ENCODE data around the gene EXOSC3. TPM values are rescaled to one million over a fixed set of nuclear protein-coding genes. Genes with fewer than 3 reads are reported as not detected.
"Not testable (repeated sequence)": the region's sequence is repeated elsewhere in the genome, so short reads cannot be mapped to it uniquely, and the experiment has no call there.

Gene EXOSC3
- 18.6 TPM for total RNA-seq
- long read RNA-seq, transcript EXOSC3-201 (4 exons, 1,806 nt), result major isoform, 7 of 9 reads
- long read RNA-seq, partial matches to known transcripts, result 0 of 9 reads
- long read RNA-seq, other reads (novel, unspliced or antisense), result 0 of 9 reads

DNA sequence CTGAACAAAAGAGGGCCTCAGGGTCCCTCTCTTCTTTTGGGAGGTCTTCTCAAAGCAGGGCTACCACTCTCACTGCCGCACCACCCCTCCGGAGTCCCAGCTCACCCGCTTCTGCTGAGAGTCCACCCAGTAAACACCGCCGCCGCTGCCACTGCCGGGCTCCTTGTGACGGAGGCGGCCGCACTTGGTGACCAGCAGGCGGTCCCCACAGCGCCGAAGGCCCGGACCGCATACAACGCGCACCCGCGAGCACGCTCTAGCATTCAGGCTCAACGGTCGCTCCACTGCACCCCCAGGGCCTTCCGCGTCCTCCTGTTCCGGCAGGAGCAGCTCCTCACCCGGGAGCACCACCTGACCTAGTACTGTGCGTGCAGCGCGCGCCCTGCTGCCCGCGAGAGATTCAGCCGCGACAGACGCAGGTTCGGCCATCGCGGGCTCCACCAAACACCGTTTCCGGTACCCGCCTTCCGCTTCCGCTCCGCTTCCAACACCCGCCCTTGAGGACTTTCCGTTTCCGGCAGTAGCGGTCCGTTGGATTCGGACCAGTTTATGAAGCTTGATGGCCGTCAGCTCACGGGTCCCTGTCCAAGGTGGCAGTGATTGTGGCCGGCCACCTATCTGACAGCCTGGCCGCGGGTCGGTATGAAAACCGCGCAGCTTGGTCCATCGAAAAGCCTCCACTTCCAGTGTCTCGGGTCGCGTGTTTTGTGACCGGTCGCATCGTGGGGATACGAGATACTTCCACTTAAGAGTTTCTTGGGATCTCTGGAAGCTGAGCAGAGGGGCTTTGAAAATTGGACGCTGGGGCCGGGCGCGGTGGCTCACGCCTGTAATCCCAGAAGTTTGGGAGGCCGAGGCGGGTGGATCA, at the start of gene EXOSC3:
Gene EXOSC3 (minus strand): TSS at position 449 of the 868 bp plus-strand sequence. CDS start 20 bp downstream, at position 429.
- intact Hi-C loops (cut with DNase I), result loop anchor here (2.0 kb wide), 1 partner anchor 14 kb away; no protein-coding TSS in a partner anchor
- peak; percentile 99 for ATAC-seq (ENCODE audit: poor library complexity)
- DNase-seq, result peak; percentile 93

GRCh38 chr9:37827483-37828165, 42.8 kb upstream of the EXOSC3 start:
- DNase-seq, result no peak
- no peak for ATAC-seq (ENCODE audit: poor library complexity)
- intact Hi-C loops (cut with DNase I), result no loop called here

GRCh38 chr9:37825174-37825573, 40.3 kb upstream of the EXOSC3 start:
- DNase-seq; intact Hi-C loops (cut with DNase I); ATAC-seq (ENCODE audit: poor library complexity): not testable (repeated sequence)

GRCh38 chr9:37820142-37820541, 35.3 kb upstream of the EXOSC3 start:
- intact Hi-C loops (cut with DNase I), result no loop called here
- DNase-seq, result no peak
- ATAC-seq (ENCODE audit: poor library complexity), result no peak

DNA sequence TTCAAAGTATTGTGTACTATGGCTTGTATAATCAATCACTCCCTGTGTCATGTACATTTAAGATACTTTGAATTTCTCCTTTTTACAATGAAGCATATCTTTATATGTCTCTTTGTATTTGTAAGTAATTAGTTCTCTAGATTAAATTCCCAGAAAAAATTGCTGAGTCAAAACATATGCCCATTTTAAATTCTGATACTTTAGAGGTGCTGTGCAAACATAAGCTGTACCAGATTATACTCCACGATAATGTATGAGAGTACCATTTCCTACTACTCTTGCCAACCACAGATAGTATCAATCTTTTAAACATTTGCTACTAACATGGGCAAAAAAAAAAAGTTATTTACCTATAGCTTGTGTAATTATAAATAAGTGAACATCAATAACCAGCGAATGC, 34.0 kb upstream of the EXOSC3 start:
- no peak for ATAC-seq (ENCODE audit: poor library complexity)
- DNase-seq, result no peak
- intact Hi-C loops (cut with DNase I), result no loop called here

DNA sequence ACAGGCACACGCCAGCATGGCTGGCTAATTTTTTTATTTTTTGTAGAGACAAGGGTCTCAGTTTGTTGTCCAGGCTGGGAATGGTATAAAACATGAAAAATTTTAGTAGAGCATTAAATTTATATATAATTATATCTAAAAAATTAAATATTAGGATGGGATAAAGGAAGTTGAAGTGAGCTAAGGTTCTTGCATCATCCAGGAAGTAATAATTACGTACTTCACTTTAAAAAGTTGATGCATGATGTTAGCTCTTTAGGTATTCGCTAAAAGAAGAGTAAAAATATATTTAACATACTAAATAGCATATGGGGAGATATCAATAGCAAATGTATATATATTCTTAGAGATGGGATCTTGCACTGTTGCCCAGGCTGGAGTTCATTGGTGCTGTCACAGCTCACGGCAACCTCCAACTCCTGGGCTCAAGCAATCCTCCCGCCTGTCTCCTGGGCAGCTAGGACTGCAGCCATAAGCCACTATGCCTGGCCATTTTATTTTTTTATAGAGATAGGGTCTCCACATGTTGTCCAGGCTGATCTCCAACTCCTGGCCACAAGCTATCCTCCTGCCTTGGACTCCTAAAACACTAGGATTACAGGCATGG, 28.0 kb upstream of the EXOSC3 start:
- intact Hi-C loops (cut with DNase I), result no loop called here
- no peak for ATAC-seq (ENCODE audit: poor library complexity)
- no peak for DNase-seq

- ATAC-seq (ENCODE audit: poor library complexity), result no peak
- intact Hi-C loops (cut with DNase I), result no loop called here
- DNase-seq, result no peak
These were observed 27.1 kb upstream of the EXOSC3 start for GRCh38 chr9:37811906-37812476.

- ATAC-seq (ENCODE audit: poor library complexity); intact Hi-C loops (cut with DNase I); DNase-seq: not testable (repeated sequence)
These were observed 24.8 kb upstream of the EXOSC3 start for GRCh38 chr9:37809676-37810075.

- intact Hi-C loops (cut with DNase I), result no loop called here
- ATAC-seq (ENCODE audit: poor library complexity), result no peak
- DNase-seq, result no peak
These were observed 21.4 kb upstream of the EXOSC3 start for GRCh38 chr9:37806271-37806670.

- DNase-seq (no peak), ATAC-seq (ENCODE audit: poor library complexity) (no peak)
- intact Hi-C loops (cut with DNase I), result no loop called here
These were observed 17.3 kb upstream of the EXOSC3 start for GRCh38 chr9:37801959-37802711.

DNA sequence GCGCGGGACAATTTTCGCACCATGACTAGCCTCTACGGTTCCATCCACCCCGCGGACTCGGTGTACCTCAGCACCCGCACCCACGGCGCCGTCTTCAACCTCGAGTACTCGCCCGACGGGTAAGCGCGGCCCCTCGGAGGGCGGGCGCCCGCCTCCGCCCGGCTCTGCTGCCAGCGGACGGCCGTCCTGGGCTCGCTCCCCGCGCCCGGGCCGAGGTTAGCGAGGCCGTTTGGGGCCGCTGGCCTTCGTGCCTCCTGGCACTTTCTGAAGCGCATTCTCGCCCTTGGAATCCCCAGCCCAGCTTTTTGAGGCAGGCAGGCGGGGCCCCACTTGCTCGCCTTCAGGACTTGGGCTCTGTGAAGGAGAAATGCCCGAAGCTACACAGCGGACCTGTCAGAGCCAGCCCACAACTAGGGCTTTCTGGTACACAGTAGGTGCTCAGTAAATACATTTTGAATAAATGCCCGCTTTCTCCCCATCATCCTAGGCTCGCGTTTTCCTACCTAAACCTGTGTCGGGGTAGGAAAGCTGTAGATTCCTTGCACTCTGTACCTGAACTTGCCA, 16.5 kb upstream of the EXOSC3 start:
- intact Hi-C loops (cut with DNase I), result no loop called here
- ATAC-seq (ENCODE audit: poor library complexity), result peak; percentile 38
- DNase-seq, result peak; percentile 50

GRCh38 chr9:37800631-37801286, 15.9 kb upstream of the EXOSC3 start, which contains the start of gene DCAF10:
Gene DCAF10, plus strand, starts transcription at chr9:37800797. Its CDS starts 70 bp downstream, at chr9:37800867.
- peak; percentile 98 for ATAC-seq (ENCODE audit: poor library complexity)
- intact Hi-C loops (cut with DNase I), result no loop called here
- peak; percentile 91 for DNase-seq

- ATAC-seq (ENCODE audit: poor library complexity) (no peak), DNase-seq (no peak)
- intact Hi-C loops (cut with DNase I), result loop anchor here (2.0 kb wide), 1 partner anchor 14 kb away; the partner anchor contains the start of gene EXOSC3
These were observed 13.8 kb upstream of the EXOSC3 start for GRCh38 chr9:37798677-37799076.

- ATAC-seq (ENCODE audit: poor library complexity) (no peak), DNase-seq (no peak)
- intact Hi-C loops (cut with DNase I), result no loop called here
These were observed 11.4 kb upstream of the EXOSC3 start for GRCh38 chr9:37796232-37796631.

DNA sequence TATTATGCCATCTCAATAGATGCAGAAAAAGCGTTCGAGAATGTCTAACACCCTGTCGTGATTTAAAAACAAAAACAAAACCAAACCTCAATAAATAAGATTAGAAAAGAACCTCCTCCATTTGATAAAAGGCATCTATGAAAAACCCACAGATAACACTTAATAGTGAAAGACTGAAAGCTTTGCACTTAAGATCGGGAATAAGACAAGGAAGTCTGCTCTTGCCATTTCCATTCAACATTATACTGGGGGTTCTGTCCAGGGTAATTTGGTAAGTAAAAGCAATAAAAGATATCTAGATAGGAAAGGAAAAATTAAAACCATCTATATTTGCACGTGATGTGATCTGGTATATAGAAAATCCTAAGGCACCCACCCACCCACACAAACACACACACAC, 7.3 kb upstream of the EXOSC3 start:
- no peak for DNase-seq
- intact Hi-C loops (cut with DNase I), result no loop called here

GRCh38 chr9:37790096-37790495, 5.2 kb upstream of the EXOSC3 start:
- intact Hi-C loops (cut with DNase I), result no loop called here
- ATAC-seq (ENCODE audit: poor library complexity) (no peak), DNase-seq (no peak)

More for the DNA sequence above, 7.3 kb upstream of the EXOSC3 start:
- ATAC-seq (ENCODE audit: poor library complexity), result no peak

DNA sequence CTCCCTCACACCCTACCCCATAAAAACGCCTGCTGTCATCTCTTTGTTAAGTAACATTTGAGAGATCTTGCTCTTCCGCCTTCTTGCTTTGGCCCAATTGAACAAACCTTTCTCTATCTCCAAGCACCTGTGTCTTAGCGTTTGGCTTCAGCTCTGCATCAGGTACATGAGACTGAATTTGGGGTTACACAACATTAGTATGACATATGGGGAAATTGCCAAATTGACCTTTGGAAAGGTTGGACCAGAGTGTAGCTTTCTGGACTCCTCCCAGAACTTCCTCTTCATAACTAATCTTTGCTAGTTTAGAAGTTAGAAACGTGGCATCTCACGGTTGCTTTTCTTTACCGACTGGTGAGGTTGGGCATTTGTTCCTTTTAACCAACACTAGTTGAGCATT, 3.5 kb upstream of the EXOSC3 start:
- DNase-seq, result no peak
- ATAC-seq (ENCODE audit: poor library complexity), result no peak
- intact Hi-C loops (cut with DNase I), result no loop called here
